ENCODE results near the gene RFX4. TPM values are rescaled to one million over a fixed set of nuclear protein-coding genes. Genes with fewer than 3 reads are reported as not detected.

Gene RFX4
- total and polyA plus RNA-seq, 9 of the 15 experiments (the other 6 are each of a cell fraction or from before 2014, with no cell fraction given), result not detected

GRCh38 chr12:106585105-106585520 is 2.3 kb downstream of the RFX4 start:
- WGBS (ENCODE audit: insufficient coverage, low coverage, missing lambda C conversion rate), result 3% methylated on average over 17 of the region's 17 CpGs
- no peaks in the 10 kb centered on the region for H3K9me3 ChIP-seq (replicated peaks; ENCODE audit: control insufficient read depth, insufficient read depth, low read depth, low read length)
- no peak overlapping the region for H3K27ac ChIP-seq (ENCODE audit: extremely low read depth, low read depth, low read length)
- ChIA-PET CTCF (ENCODE audit: low intra/inter-chr PET ratio) (no interaction called here), POLR2A (no interaction called here)
- H3K79me2 ChIP-seq (ENCODE audit: control insufficient read depth, insufficient read depth, low read length), result no peaks in the 10 kb centered on the region
- H3K9me1 ChIP-seq (ENCODE audit: control insufficient read depth, insufficient read depth, low read length), result no peaks in the 10 kb centered on the region
- H3K9ac ChIP-seq (ENCODE audit: insufficient read depth in 1 of 2, low read depth in 2 of 2, low read length in 2 of 2), result no peak overlapping the region
- no peak overlapping the region for H3K4me3 ChIP-seq
- no TSS peak for BruUV-seq (replicated peaks)
- peaks cover 3% of the 10 kb centered on the region; the same call in 1 of the 2 replicates for H4K20me1 ChIP-seq (replicated peaks; ENCODE audit: control insufficient read depth, insufficient read depth, low read length)
- ATAC-seq (no peak), FAIRE-seq (no peak), DNase-seq (ENCODE audit: extremely low read depth in 1 of 4, low spot score in 3 of 4) (no peak)
- H3K27me3 ChIP-seq (ENCODE audit: control insufficient read depth in 2 of 2, insufficient read depth in 2 of 2, low read length in 2 of 2), result peaks cover 54 to 73% of the 10 kb centered on the region in 2 experiments
- no peak overlapping the region for H3K4me2 ChIP-seq (ENCODE audit: insufficient read depth, low read length)
- no peak overlapping the region for H2AFZ ChIP-seq (ENCODE audit: low read depth, low read length)
- H3K36me3 ChIP-seq (ENCODE audit: control insufficient read depth, insufficient read depth, low read length), result no peaks in the 10 kb centered on the region
- intact Hi-C loops (cut with micrococcal nuclease) (no loop called here), in situ Hi-C loops (cut with MboI) (no loop called here)
- peaks cover 0 to 17% of the 10 kb centered on the region in 2 experiments; a peak in 2 of 5 replicates for H3K4me1 ChIP-seq (replicated peaks in 1 of 2; ENCODE audit: control insufficient read depth in 2 of 2, insufficient read depth in 2 of 2, low read length in 2 of 2)
- no peak for TF ChIP-seq CBFB (CRISPR knock-in tag; IDR thresholded peaks at IDR 0.05)
- TF ChIP-seq PHF8 (IDR thresholded peaks at IDR 0.05; ENCODE audit: borderline replicate concordance, low read length), result no peak
- TF ChIP-seq MED1 (CRISPR knock-in tag; IDR thresholded peaks at IDR 0.05; ENCODE audit: borderline replicate concordance), result no peak
- no peak for TF ChIP-seq POU5F1 (IDR thresholded peaks at IDR 0.05; ENCODE audit: borderline replicate concordance, low read depth, low read length, partially characterized antibody)
- TF ChIP-seq CREB3L1 (IDR thresholded peaks at IDR 0.05; ENCODE audit: borderline replicate concordance, low read depth), result no peak
- TF ChIP-seq ZNF146 (CRISPR knock-in tag; IDR thresholded peaks at IDR 0.05; ENCODE audit: unreplicated experiment), result no peak
- no peak for TF ChIP-seq CCNT2 (IDR thresholded peaks at IDR 0.05; ENCODE audit: borderline replicate concordance, extremely low read depth, insufficient read length, low read depth, low read length)
